ENCODE results near the gene TNIP1.

DNA sequence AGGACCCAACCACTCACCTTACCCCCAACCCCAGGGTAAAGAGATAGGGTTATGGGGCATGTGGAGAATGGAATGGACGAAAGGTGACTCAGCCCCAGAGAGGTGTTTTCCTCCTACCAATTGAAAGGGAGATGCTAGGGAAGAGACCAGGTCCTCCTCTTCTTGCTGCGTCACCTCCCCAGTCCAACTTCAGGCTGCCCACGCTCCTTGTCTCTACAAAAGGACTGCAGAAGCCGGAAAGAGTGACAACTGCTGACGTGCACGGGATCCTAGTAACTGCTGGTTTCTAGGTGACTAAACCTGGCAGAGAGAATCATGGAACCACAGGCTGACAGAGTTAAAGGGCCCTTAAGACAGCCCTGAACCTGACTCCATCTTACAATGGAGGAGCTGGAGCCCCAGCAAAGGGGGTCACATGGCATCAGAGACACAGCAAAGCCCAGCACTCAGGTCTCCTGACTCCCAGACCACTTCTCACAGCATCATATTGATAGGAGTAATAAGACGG, 58.3 kb downstream of the TNIP1 start:
- TF ChIP-seq, protein P1, sequence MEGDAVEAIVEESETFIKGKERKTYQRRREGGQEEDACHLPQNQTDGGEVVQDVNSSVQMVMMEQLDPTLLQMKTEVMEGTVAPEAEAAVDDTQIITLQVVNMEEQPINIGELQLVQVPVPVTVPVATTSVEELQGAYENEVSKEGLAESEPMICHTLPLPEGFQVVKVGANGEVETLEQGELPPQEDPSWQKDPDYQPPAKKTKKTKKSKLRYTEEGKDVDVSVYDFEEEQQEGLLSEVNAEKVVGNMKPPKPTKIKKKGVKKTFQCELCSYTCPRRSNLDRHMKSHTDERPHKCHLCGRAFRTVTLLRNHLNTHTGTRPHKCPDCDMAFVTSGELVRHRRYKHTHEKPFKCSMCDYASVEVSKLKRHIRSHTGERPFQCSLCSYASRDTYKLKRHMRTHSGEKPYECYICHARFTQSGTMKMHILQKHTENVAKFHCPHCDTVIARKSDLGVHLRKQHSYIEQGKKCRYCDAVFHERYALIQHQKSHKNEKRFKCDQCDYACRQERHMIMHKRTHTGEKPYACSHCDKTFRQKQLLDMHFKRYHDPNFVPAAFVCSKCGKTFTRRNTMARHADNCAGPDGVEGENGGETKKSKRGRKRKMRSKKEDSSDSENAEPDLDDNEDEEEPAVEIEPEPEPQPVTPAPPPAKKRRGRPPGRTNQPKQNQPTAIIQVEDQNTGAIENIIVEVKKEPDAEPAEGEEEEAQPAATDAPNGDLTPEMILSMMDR (IDR thresholded peaks at IDR 0.05) = no peak
- no peak for TF ChIP-seq POLR2A (IDR thresholded peaks at IDR 0.05)

Data from adrenal gland (tissue), 5 donors.